GM21528 (cell line): Measurements from ENCODE around the gene KCNQ1.

Source experiments
- ATAC-seq: cut with Tn5 transposase; IDR thresholded peaks from one replicate; pipeline ENCODE4 v1.9.1; 2021; ENCODE audit warnings: mild to moderate bottlenecking, moderate library complexity; ENCODE audit not compliant: unreplicated experiment, low FRiP score

Gene KCNQ1

GRCh38 chr11:2507212-2507901 lies 62.5 kb downstream of the KCNQ1 start:
- no peak for ATAC-seq

GRCh38 chr11:2507945-2508749 lies 63.3 kb downstream of the KCNQ1 start:
- ATAC-seq: no peak

- ATAC-seq: no peak
Observed at GRCh38 chr11:2508793-2509192, 64.0 kb downstream of the KCNQ1 start.

GRCh38 chr11:2509481-2510001 lies 64.7 kb downstream of the KCNQ1 start:
- ATAC-seq: no peak

GRCh38 chr11:2510626-2511402 lies 66.0 kb downstream of the KCNQ1 start:
- no peak for ATAC-seq

GRCh38 chr11:2511421-2512369 lies 66.9 kb downstream of the KCNQ1 start:
- ATAC-seq: no peak

GRCh38 chr11:2512431-2513407 lies 67.9 kb downstream of the KCNQ1 start:
- ATAC-seq: no peak

GRCh38 chr11:2513441-2513840 lies 68.6 kb downstream of the KCNQ1 start:
- no peak for ATAC-seq

GRCh38 chr11:2515401-2516275 lies 70.8 kb downstream of the KCNQ1 start:
- ATAC-seq: no peak

GRCh38 chr11:2516276-2517015 lies 71.6 kb downstream of the KCNQ1 start:
- no peak for ATAC-seq

- no peak for ATAC-seq
Observed at GRCh38 chr11:2517016-2517385, 72.2 kb downstream of the KCNQ1 start.

- ATAC-seq: no peak
Observed at GRCh38 chr11:2517386-2518064, 72.7 kb downstream of the KCNQ1 start.

- no peak for ATAC-seq
Observed at GRCh38 chr11:2518111-2518982, 73.5 kb downstream of the KCNQ1 start.

GRCh38 chr11:2518983-2519340 lies 74.2 kb downstream of the KCNQ1 start:
- no peak for ATAC-seq

GRCh38 chr11:2519517-2519861 lies 74.7 kb downstream of the KCNQ1 start:
- ATAC-seq: no peak
